Spleen (tissue), 7 donors: ENCODE data around the gene LIPK.

Source experiments
- POLR2A ChIP-seq, 3 donors: fragments of 450-650 bp; IDR thresholded peaks; one replicate each; pipeline ENCODE4 v1.5.1; 2017; ENCODE audit warnings: antibody characterized with exemption in 3 of 3, mild to moderate bottlenecking in 1 of 3
- POLR2AphosphoS5 ChIP-seq, 3 donors: sonication (generic); formaldehyde crosslinking; IDR thresholded peaks; one replicate each; pipeline ENCODE4 v1.5.1; 2017; ENCODE audit warnings: antibody characterized with exemption in 3 of 3
- TF ChIP-seq, protein P1 (sequence below), 11 experiments: fragments of 200-600 bp in 7 of 11; fragments of 450-650 bp in 4 of 11; sonication (generic) in 4 of 11; IDR thresholded peaks in 8 of 11; conservative IDR thresholded peaks in 3 of 11; 1 replicate in 7 of 11; 2 replicates in 4 of 11; pipeline versions ENCODE4 v1.4.0 to v1.8.0; 2016 to 2021; ENCODE audit warnings: antibody characterized with exemption in 11 of 11, inconsistent platforms in 4 of 11, mild to moderate bottlenecking in 1 of 11
- donor health status: DM: no; HTN: no; CAD: no; lungs with moderate emphysema.
- donor health status: DM: no; HTN: no; CAD: no.
- donor health status: DM: no; HTN: no; CAD: no.

- TF ChIP-seq, protein P1, sequence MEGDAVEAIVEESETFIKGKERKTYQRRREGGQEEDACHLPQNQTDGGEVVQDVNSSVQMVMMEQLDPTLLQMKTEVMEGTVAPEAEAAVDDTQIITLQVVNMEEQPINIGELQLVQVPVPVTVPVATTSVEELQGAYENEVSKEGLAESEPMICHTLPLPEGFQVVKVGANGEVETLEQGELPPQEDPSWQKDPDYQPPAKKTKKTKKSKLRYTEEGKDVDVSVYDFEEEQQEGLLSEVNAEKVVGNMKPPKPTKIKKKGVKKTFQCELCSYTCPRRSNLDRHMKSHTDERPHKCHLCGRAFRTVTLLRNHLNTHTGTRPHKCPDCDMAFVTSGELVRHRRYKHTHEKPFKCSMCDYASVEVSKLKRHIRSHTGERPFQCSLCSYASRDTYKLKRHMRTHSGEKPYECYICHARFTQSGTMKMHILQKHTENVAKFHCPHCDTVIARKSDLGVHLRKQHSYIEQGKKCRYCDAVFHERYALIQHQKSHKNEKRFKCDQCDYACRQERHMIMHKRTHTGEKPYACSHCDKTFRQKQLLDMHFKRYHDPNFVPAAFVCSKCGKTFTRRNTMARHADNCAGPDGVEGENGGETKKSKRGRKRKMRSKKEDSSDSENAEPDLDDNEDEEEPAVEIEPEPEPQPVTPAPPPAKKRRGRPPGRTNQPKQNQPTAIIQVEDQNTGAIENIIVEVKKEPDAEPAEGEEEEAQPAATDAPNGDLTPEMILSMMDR (IDR thresholded peaks at IDR 0.05 in 8 of 11, conservative IDR thresholded peaks at IDR 0.05 in 3 of 11), result no peak
- no peak for TF ChIP-seq POLR2AphosphoS5 (IDR thresholded peaks at IDR 0.05)
- no peak for TF ChIP-seq POLR2A (IDR thresholded peaks at IDR 0.05)
Measured at GRCh38 chr10:88794731-88795130, 88.7 kb downstream of the LIPK start.
